Endodermal cell (in vitro differentiated cells): ENCODE results near the gene KMT2C. TPM values are rescaled to one million over a fixed set of nuclear protein-coding genes. Genes with fewer than 3 reads are reported as not detected.

Experiments
- DNase-seq: peaks from one replicate; pipeline ENCODE4 v3.0.0-alpha.2; 2017
- H3K27ac ChIP-seq: 2 replicates; pipeline ENCODE4 v1.5.1; 2013; ENCODE audit warnings: mild to moderate bottlenecking, low read depth, low read length, moderate library complexity
- H3K27me3 ChIP-seq: 2 replicates; pipeline ENCODE4 v1.6.1; 2013; ENCODE audit warnings: mild to moderate bottlenecking, low read length, moderate library complexity; ENCODE audit not compliant: insufficient read depth, control insufficient read depth, poor library complexity, severe bottlenecking
- H3K36me3 ChIP-seq: 2 replicates; pipeline ENCODE4 v1.7.0; 2013; ENCODE audit warnings: mild to moderate bottlenecking, low read length, moderate library complexity; ENCODE audit not compliant: control insufficient read depth, insufficient read depth
- H3K4me1 ChIP-seq: one replicate; pipeline ENCODE4 v1.7.0; 2013; ENCODE audit warnings: low read length; ENCODE audit not compliant: control insufficient read depth, insufficient read depth
- H3K4me3 ChIP-seq: 2 replicates; pipeline ENCODE4 v1.5.1; 2013; ENCODE audit warnings: mild to moderate bottlenecking, low read length, moderate library complexity
- H3K9ac ChIP-seq: 2 replicates; pipeline ENCODE4 v1.6.1; 2013; ENCODE audit warnings: mild to moderate bottlenecking, low read length, moderate library complexity; ENCODE audit not compliant: poor library complexity, severe bottlenecking; ENCODE audit errors: extremely low read depth
- H3K9me3 ChIP-seq: 2 replicates; pipeline ENCODE4 v1.6.1; 2013; ENCODE audit warnings: mild to moderate bottlenecking, low read length, moderate library complexity; ENCODE audit not compliant: control insufficient read depth
- H3K27ac Mint-ChIP-seq: 2 replicates; pipeline ENCODE4 v1.8.0; 2020; ENCODE audit warnings: mixed read lengths
- H3K27me3 Mint-ChIP-seq: 2 replicates; pipeline ENCODE4 v1.8.0; 2021; ENCODE audit warnings: mild to moderate bottlenecking, mixed read lengths; ENCODE audit not compliant: insufficient read depth
- H3K36me3 Mint-ChIP-seq: 2 replicates; pipeline ENCODE4 v1.8.0; 2020; ENCODE audit warnings: low read depth, mixed read lengths
- H3K4me1 Mint-ChIP-seq: 2 replicates; pipeline ENCODE4 v1.8.0; 2020; ENCODE audit warnings: mixed read lengths
- H3K4me3 Mint-ChIP-seq: 2 replicates; pipeline ENCODE4 v1.8.0; 2020; ENCODE audit warnings: mild to moderate bottlenecking, moderate library complexity, mixed read lengths
- H3K9me3 Mint-ChIP-seq: 2 replicates; pipeline ENCODE4 v1.8.0; 2020; ENCODE audit warnings: mild to moderate bottlenecking, mixed read lengths
- WGBS, 2 experiments: methylation state at CpG; one replicate each; pipeline versions ENCODE4 v1.1.5 to v1.1.7; 2013; ENCODE audit warnings: missing lambda C conversion rate in 2 of 2, mixed read lengths in 1 of 2; ENCODE audit not compliant: insufficient coverage in 1 of 2, insufficient read length in 1 of 2; 5-methylcytosine and 5-hydroxymethylcytosine counted together
- total RNA-seq, 2 donors: library from RNA; stranded (reverse); fragmentation: NEBNext Ultra II Directional in 1 of 2; extraction: Animal tissue kit (Norgen Biotek cat#: 25700) in 1 of 2; gene quantifications; 2 replicates in 1 of 2; 3 replicates in 1 of 2; pipeline ENCODE4 v1.2.1, GENCODE V29; 2021
- TF ChIP-seq, protein P1 (sequence below): fragments of 200-600 bp; sonication (generic); conservative IDR thresholded peaks from 2 replicates; pipeline ENCODE4 v1.5.0; 2021; ENCODE audit warnings: antibody characterized with exemption, mild to moderate bottlenecking

Gene KMT2C
- total RNA-seq, 2 donors from 2014 or later = 54.3 to 60.6 TPM

DNA sequence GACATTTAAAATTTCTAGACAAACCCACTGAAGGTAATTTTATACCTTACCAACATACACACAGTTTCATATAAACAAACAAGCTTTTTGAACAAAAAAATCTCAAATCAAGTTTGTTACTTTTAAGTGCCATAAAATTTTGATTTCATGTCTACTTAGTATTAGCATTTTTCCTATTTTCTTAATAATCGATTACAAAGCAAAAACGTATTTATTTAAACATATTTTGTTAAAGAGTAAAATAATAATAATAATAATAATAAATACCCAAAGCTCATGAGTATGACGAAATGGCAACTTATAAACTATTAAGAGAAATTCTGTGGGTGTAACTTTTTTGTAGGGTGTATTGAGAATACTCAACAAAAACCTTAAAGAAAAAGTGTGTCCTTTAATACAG lies 232.7 kb downstream of the KMT2C start:
- Histone ChIP-seq H3K9me3 (no peaks in the 10 kb centered on the region), H3K27me3 (no peaks in the 10 kb centered on the region), H3K36me3 (peaks cover 59% of the 10 kb centered on the region), H3K27ac (no peak overlapping the region), H3K4me1 (no peaks in the 10 kb centered on the region), H3K4me3 (no peak overlapping the region), H3K9ac (no peak overlapping the region)
- DNase-seq = no peak
- Mint-ChIP-seq H3K4me3 (no peak overlapping the region), H3K4me1 (no peaks in the 10 kb centered on the region), H3K27me3 (no peaks in the 10 kb centered on the region), H3K9me3 (no peaks in the 10 kb centered on the region), H3K27ac (no peak overlapping the region), H3K36me3 (peaks cover 22% of the 10 kb centered on the region)
- TF ChIP-seq, protein P1, sequence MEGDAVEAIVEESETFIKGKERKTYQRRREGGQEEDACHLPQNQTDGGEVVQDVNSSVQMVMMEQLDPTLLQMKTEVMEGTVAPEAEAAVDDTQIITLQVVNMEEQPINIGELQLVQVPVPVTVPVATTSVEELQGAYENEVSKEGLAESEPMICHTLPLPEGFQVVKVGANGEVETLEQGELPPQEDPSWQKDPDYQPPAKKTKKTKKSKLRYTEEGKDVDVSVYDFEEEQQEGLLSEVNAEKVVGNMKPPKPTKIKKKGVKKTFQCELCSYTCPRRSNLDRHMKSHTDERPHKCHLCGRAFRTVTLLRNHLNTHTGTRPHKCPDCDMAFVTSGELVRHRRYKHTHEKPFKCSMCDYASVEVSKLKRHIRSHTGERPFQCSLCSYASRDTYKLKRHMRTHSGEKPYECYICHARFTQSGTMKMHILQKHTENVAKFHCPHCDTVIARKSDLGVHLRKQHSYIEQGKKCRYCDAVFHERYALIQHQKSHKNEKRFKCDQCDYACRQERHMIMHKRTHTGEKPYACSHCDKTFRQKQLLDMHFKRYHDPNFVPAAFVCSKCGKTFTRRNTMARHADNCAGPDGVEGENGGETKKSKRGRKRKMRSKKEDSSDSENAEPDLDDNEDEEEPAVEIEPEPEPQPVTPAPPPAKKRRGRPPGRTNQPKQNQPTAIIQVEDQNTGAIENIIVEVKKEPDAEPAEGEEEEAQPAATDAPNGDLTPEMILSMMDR = no peak
- 100% methylated on average over 1 of the region's 3 CpGs; no CpG with 5 or more reads in 1 of the 2 experiments for WGBS, 2 experiments

- Histone ChIP-seq H3K9ac (no peak overlapping the region), H3K27ac (no peak overlapping the region), H3K4me1 (no peaks in the 10 kb centered on the region), H3K9me3 (peaks cover 1% of the 10 kb centered on the region), H3K4me3 (no peak overlapping the region), H3K27me3 (no peaks in the 10 kb centered on the region), H3K36me3 (peaks cover 68% of the 10 kb centered on the region)
- peaks cover 29% of the 10 kb centered on the region for H3K36me3 Mint-ChIP-seq
- no peak for DNase-seq
- no peaks in the 10 kb centered on the region for H3K9me3 Mint-ChIP-seq
- TF ChIP-seq, protein P1 = no peak
- H3K27ac Mint-ChIP-seq = no peak overlapping the region
- no peaks in the 10 kb centered on the region for H3K27me3 Mint-ChIP-seq
- 91 to 100% methylated on average over 1 to 3 of the region's 3 CpGs for WGBS, 2 experiments
- no peak overlapping the region for H3K4me3 Mint-ChIP-seq
- no peaks in the 10 kb centered on the region for H3K4me1 Mint-ChIP-seq
Observed at GRCh38 chr7:152202056-152202455, 233.7 kb downstream of the KMT2C start.

- Histone ChIP-seq H3K27ac (no peak overlapping the region), H3K4me3 (no peak overlapping the region), H3K36me3 (peaks cover 77% of the 10 kb centered on the region), H3K27me3 (no peaks in the 10 kb centered on the region), H3K4me1 (no peaks in the 10 kb centered on the region), H3K9me3 (peaks cover 5% of the 10 kb centered on the region), H3K9ac (no peak overlapping the region)
- DNase-seq = no peak
- Mint-ChIP-seq H3K9me3 (no peaks in the 10 kb centered on the region), H3K27me3 (no peaks in the 10 kb centered on the region), H3K4me1 (no peaks in the 10 kb centered on the region), H3K27ac (no peak overlapping the region), H3K36me3 (peaks cover 39% of the 10 kb centered on the region), H3K4me3 (no peak overlapping the region)
- 89 to 94% methylated on average over 6 of the region's 6 CpGs for WGBS, 2 experiments
- TF ChIP-seq, protein P1 = no peak
Observed at GRCh38 chr7:152200395-152200794, 235.4 kb downstream of the KMT2C start.
